ENCODE data around the gene FBN1. TPM values are rescaled to one million over a fixed set of nuclear protein-coding genes. Genes with fewer than 3 reads are reported as not detected.

FBN1 gene
- total RNA-seq, 2 donors from 2014 or later: 12.1 to 81.9 TPM

GRCh38 chr15:48572823-48573222 lies 72.7 kb downstream of the FBN1 start:
- Histone ChIP-seq H3K27ac (no peak overlapping the region), H3K27me3 (replicated peaks; ENCODE audit: insufficient read depth) (no peaks in the 10 kb centered on the region), H3K9me3 (no peaks in the 10 kb centered on the region), H3K4me1 (replicated peaks) (no peaks in the 10 kb centered on the region), H3K36me3 (no peaks in the 10 kb centered on the region), H3K4me3 (no peak overlapping the region)
- 95% methylated on average over 5 of the region's 5 CpGs for WGBS
- intact Hi-C loops (cut with DNase I): no loop called here
- TF ChIP-seq CTCF (IDR thresholded peaks at IDR 0.05) (no peak), POLR2AphosphoS5 (IDR thresholded peaks at IDR 0.05) (no peak), POLR2A (IDR thresholded peaks at IDR 0.05) (no peak)
- DNase-seq (ENCODE audit: low spot score): no peak

- DNase-seq (ENCODE audit: low spot score): no peak
- 94% methylated on average over 2 of the region's 2 CpGs for WGBS
- intact Hi-C loops (cut with DNase I): no loop called here
Observed at GRCh38 chr15:48571510-48571909, 74.0 kb downstream of the FBN1 start.

GRCh38 chr15:48570822-48571221 lies 74.7 kb downstream of the FBN1 start:
- no peaks in the 10 kb centered on the region for H3K9me3 ChIP-seq
- WGBS: 89% methylated on average over 1 of the region's 1 CpG
- no peaks in the 10 kb centered on the region for H3K36me3 ChIP-seq
- intact Hi-C loops (cut with DNase I): no loop called here
- no peak for DNase-seq (ENCODE audit: low spot score)
- H3K27ac ChIP-seq: no peak overlapping the region
- no peaks in the 10 kb centered on the region for H3K4me1 ChIP-seq (replicated peaks)
- H3K4me3 ChIP-seq: no peak overlapping the region
- no peaks in the 10 kb centered on the region for H3K27me3 ChIP-seq (replicated peaks; ENCODE audit: insufficient read depth)
- no peak for TF ChIP-seq POLR2A (IDR thresholded peaks at IDR 0.05)
- no peak for TF ChIP-seq POLR2AphosphoS5 (IDR thresholded peaks at IDR 0.05)
- TF ChIP-seq CTCF (IDR thresholded peaks at IDR 0.05): no peak

More at GRCh38 chr15:48571510-48571909, 74.0 kb downstream of the FBN1 start:
- Histone ChIP-seq H3K9me3 (no peaks in the 10 kb centered on the region), H3K36me3 (no peaks in the 10 kb centered on the region), H3K27ac (no peak overlapping the region), H3K4me1 (replicated peaks) (no peaks in the 10 kb centered on the region), H3K27me3 (replicated peaks; ENCODE audit: insufficient read depth) (no peaks in the 10 kb centered on the region), H3K4me3 (no peak overlapping the region)
- TF ChIP-seq POLR2AphosphoS5 (IDR thresholded peaks at IDR 0.05): no peak
- TF ChIP-seq CTCF (IDR thresholded peaks at IDR 0.05): no peak
- TF ChIP-seq POLR2A (IDR thresholded peaks at IDR 0.05): no peak

GRCh38 chr15:48569591-48570302 lies 75.8 kb downstream of the FBN1 start:
- WGBS: 96% methylated on average over 3 of the region's 3 CpGs
- Histone ChIP-seq H3K9me3 (no peaks in the 10 kb centered on the region), H3K4me1 (replicated peaks) (no peaks in the 10 kb centered on the region), H3K36me3 (no peaks in the 10 kb centered on the region), H3K4me3 (no peak overlapping the region), H3K27me3 (replicated peaks; ENCODE audit: insufficient read depth) (no peaks in the 10 kb centered on the region), H3K27ac (no peak overlapping the region)
- DNase-seq (ENCODE audit: low spot score): no peak
- TF ChIP-seq POLR2A (IDR thresholded peaks at IDR 0.05) (no peak), POLR2AphosphoS5 (IDR thresholded peaks at IDR 0.05) (no peak), CTCF (IDR thresholded peaks at IDR 0.05) (no peak)
- intact Hi-C loops (cut with DNase I): no loop called here

GRCh38 chr15:48566668-48567067 lies 78.8 kb downstream of the FBN1 start:
- WGBS: 54% methylated on average over 4 of the region's 4 CpGs

More at GRCh38 chr15:48566668-48567067, 78.8 kb downstream of the FBN1 start:
- no peaks in the 10 kb centered on the region for H3K27me3 ChIP-seq (replicated peaks; ENCODE audit: insufficient read depth)
- no peak for DNase-seq (ENCODE audit: low spot score)
- H3K9me3 ChIP-seq: no peaks in the 10 kb centered on the region
- TF ChIP-seq POLR2AphosphoS5 (IDR thresholded peaks at IDR 0.05): no peak
- no peaks in the 10 kb centered on the region for H3K4me1 ChIP-seq (replicated peaks)
- H3K27ac ChIP-seq: no peak overlapping the region
- intact Hi-C loops (cut with DNase I): no loop called here
- no peaks in the 10 kb centered on the region for H3K36me3 ChIP-seq
- no peak overlapping the region for H3K4me3 ChIP-seq
